ENCODE results near the gene KRT2.

- TF ChIP-seq CTCF (IDR thresholded peaks at IDR 0.05) (no peak), POLR2A (IDR thresholded peaks at IDR 0.05) (no peak)
Observed at GRCh38 chr12:52659951-52660350, 7.9 kb upstream of the KRT2 start.
